NCI-H146 treated with DMSO at 0.1 percent for 48 hours (cell line): ENCODE results near the gene RNF151.

ENCODE experiments used
- DNase-seq: peaks from one replicate; lab custom pipeline; 2025; ENCODE audit not compliant: unreplicated experiment; lab: John Stamatoyannopoulos, UW

RNF151 gene

GRCh38 chr16:1976216-1976520 lies 9.5 kb downstream of the RNF151 start:
- DNase-seq = no peak

GRCh38 chr16:1976951-1977874 lies 10.6 kb downstream of the RNF151 start:
- DNase-seq = no peak

- no peak for DNase-seq
Observed at GRCh38 chr16:1977875-1978268, 11.2 kb downstream of the RNF151 start.

- no peak for DNase-seq
Observed at GRCh38 chr16:1978476-1979120, 11.9 kb downstream of the RNF151 start.

- peak; percentile 36 for DNase-seq
Observed at GRCh38 chr16:1979271-1980029, 12.8 kb downstream of the RNF151 start.

DNA sequence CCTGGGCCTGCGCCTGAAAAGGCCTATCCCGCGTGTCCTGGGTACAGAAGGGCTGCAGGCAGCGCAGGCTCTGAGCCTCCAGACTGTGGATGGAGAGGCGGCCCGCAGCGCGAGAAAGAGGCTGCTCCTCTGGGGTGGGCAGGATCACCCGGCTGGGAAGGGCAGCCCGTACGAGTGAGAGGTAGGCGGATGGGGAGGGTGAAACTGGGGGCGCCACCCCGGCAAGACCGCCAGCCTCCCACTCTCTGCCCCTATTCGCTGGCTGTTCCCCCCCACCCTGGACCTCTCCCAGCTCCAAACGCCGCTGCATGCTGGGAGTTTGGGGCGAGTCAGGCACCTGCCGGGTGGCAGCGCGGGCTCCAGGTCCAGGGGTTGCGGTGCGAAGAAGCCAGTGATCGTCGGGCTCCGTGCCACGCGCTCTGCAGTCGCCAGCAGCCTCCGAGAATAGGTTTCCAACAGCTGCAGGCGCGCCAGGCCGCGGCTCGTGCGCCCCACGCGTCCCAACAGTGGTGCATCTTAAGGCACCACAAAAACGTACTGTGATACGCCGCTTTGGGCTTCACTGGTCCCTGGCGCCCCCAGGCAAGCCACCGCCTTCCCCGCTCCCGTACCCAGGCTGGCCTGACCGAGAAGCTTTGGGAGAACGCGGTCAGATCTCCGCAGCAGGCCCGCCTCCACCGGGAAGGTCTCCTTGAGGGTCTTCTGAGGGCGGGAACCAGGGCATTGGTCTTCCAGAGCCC lies 13.5 kb downstream of the RNF151 start:
- peak; percentile 53 for DNase-seq

DNA sequence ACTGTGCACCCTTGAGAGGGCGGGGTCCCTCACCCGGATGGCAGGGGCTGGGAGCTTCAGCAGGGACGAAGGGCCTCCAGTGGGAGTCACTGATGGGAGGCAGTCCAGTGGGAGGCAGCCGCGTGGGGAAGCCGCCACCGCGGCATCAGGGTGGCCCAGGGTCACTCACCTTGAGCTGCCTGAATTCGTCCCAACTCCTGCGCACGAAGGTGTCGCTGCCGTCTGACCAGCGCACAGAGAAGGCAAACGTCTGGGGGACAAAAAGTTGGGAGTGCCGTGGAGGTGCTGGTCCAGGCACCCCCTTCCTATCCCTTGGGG lies 14.1 kb downstream of the RNF151 start:
- DNase-seq = no peak

DNA sequence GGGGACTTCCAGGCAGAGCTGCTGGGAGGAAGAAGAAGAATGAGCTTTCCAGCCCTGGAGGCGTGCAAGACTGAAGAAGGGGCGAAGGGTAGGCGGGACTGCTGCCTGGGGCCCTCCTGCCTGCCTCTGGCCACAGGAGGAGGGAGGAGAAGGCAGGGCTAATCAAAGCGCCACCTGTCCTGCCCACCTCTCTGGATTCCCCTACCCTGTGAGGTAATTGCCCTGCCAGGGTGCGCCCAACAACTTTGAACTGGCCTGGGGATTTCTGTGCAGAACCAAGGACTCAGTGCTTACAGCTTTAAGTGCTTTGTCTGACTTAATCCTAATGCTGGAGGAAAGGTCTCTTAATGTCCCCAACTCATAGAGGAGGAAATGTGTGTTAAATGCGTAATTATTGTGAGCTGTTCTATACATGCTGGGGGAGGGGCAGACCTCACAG lies 14.8 kb downstream of the RNF151 start, which contains the start of gene NOXO1:
Gene NOXO1 (minus strand): TSS at position 72 of the 439 bp plus-strand sequence. CDS start 290 bp downstream, outside the sequence.
- peak; percentile 17 for DNase-seq

DNA sequence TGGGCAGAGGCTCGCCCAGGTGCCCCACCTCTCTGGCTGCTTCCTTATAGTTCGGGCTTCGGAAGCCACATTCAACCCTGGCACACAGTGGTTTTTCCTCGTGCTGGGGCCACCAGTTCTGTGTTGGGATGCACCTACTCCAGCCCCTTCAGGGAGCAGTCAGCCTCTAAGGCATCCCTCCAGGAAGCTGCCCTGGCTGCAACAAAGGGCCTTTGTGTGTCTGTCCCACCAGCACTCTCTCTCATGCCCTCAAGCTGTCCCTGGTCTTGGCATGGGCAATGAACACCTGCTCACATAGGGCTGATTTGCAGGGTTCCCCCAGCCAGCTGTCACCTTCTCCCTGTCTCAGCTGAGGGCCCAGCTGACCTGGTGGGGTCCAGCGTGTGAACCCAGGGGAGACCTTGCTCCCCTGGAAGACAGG lies 15.4 kb downstream of the RNF151 start:
- no peak for DNase-seq

GRCh38 chr16:1982991-1983543 lies 16.4 kb downstream of the RNF151 start:
- DNase-seq = no peak

DNA sequence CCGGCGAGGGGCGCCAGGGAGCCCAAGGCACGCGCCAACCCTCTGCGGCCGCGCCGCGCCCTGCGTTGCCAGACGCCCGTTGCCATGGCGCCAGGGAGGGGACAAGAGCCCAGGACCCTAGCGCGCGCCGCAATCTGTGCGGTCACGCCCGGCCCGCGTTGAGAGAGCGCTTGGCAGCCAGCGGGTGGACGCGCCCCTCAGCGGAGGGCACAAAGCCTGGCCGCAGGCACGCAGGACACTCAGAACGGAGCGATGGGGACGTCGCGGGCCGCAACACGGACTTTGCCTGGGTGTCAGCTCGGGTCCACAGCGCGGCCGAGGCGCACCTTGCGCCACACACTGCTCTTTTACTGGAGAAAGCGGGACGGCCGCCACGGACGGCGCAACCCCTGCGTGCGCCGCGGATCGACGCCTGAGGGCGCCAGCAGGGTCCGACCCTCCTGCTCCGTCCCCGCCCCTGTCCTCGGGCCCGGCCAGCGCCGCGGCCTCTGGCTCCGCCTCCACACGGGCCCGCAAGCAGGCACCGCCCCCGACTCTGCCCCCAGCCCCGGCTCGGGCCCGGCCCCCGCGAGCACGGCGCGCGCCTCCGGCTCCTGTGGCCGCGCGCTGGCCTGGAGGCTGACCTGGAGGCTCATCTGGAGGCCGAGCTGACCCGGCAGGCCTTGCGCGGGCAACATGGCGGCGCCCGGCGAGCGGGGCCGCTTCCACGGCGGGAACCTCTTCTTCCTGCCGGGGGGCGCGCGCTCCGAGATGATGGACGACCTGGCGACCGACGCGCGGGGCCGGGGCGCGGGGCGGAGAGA lies 17.1 kb downstream of the RNF151 start, which contains the start of gene GFER:
Gene GFER (plus strand): TSS at position 650 of the 803 bp plus-strand sequence. CDS start 26 bp downstream, at position 676.
- DNase-seq = peak; percentile 83

DNA sequence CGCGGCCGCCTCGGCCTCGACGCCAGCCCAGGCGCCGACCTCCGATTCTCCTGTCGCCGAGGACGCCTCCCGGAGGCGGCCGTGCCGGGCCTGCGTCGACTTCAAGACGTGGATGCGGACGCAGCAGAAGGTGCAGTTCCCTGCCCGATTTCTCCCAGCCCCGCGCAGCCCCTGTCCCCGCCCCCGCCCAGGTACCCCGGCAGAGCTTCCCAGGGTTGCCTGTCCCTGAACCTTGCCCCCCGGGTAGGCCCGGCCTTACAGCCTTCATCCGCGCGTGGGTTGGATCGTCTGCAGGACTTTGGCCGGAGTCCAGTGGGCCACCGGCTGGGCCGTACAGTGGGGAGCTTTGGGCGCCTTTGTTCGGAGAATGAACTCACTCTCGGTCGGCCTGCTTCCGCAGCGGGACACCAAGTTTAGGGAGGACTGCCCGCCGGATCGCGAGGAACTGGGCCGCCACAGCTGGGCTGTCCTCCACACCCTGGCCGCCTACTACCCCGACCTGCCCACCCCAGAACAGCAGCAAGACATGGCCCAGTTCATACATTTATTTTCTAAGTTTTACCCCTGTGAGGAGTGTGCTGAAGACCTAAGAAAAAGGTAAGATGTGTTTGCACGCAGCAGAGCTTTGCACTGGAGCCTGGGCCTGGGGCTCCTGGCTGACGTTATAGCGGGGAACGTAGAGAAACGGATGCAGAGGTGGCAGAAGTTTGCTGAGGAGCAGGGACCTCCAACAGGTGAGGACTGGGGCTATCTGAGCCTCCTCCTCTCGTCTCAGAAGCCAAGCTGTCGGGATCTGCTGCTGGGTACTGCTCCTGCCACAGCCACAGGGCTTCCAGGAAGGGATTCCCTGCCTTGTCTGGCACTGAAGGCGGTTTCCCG lies 17.9 kb downstream of the RNF151 start:
- no peak for DNase-seq

DNA sequence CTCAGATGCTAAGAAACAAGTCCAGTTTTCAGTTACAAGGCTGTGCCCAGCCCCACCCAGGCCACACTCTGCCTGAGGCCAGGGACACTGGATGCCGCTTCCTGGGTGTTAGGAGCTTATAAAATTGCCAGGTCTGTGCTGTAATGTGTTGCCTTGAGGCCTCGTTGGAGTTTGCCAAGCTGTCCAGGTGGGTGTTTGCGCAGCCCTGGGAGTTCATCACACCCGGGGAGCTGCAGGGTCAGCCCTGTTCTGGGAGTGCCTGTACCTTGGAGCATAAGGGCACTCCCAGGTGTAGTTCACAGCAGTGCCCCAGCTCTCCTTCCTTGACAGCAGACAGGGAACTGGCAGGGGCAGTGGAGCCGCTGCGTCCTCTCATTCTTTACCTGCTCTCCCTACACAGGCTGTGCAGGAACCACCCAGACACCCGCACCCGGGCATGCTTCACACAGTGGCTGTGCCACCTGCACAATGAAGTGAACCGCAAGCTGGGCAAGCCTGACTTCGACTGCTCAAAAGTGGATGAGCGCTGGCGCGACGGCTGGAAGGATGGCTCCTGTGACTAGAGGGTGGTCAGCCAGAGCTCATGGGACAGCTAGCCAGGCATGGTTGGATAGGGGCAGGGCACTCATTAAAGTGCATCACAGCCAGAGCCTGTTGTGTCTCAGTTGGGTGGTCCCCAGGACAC lies 19.0 kb downstream of the RNF151 start:
- DNase-seq = no peak

DNA sequence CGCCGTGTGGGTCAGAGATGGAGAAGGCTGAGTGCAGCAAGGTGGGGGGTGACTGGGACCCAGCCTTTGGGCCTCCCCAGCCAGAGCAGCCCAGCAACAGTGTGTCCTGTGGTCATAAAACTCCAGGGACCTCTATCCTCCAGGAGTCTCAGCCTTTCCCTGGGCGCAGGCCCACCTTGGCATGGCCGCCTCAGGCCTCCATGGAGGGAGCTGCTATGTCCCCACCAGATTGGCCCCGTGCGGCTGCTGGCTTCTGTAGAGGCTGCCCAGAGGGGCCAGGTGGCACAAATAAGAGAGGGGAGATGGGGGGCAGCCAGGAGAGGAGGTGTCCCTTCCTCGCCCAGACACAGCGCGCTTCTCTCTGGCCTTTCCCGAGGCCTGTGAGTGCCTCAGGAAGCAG lies 20.5 kb downstream of the RNF151 start:
- no peak for DNase-seq

DNA sequence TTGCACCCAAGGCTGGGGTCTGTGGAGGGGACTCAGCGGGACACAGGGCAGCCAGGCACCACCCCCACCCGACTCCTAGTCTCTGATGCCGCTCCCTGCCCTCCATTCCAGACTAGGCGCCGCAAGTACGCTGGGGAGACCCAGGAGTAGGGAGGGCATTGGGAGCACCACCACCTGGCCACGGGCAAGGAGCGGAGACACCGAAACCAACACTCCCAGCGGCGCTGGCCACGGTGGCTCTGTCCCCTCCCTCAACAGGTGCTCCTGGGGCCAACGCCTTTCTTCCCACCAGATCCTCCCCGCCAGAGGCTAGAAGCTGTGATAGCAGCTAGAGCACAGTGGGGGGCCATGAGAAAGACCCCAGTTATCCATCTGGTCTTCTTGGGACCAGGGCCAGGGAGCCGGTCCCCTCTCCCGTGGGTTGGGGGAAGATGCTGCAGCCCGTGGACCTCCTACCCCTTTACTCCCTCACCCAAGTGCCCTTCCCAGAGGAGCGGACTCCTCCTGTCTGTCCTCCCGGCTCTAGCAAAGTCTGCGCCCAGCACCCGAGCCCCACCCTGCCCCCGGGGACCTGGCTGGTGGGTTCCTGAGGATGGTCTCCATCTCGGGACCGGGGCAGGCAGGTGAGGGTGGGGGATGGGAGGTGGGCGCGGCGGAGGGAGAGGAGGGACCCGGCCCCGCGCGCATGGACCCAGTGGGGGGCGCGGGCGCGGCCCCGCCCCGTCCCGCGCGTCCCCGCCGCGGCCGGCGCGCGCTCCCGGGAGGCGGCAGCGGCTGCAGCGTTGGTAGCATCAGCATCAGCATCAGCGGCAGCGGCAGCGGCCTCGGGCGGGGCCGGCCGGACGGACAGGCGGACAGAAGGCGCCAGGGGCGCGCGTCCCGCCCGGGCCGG lies 22.8 kb downstream of the RNF151 start, which contains the start of gene SYNGR3:
Gene SYNGR3 (plus strand): TSS at position 762 of the 892 bp plus-strand sequence. CDS start 133 bp downstream, outside the sequence.
- DNase-seq = peak; percentile 46

DNA sequence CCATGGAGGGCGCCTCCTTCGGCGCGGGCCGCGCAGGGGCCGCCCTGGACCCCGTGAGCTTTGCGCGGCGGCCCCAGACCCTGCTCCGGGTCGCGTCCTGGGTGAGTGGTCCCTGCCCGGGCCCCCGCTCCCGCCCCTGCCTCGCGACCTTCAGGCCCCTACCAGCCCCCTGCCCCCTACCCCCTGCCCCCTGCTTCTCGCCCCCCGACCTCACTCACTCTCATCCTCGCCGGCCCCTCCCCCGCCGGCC lies 23.4 kb downstream of the RNF151 start:
- DNase-seq = no peak
